ENCODE results near the gene FER. TPM values are rescaled to one million over a fixed set of nuclear protein-coding genes. Genes with fewer than 3 reads are reported as not detected.

The FER gene
- total and polyA plus RNA-seq, 10 of the 15 experiments (the other 5 are each of a cell fraction or from before 2014, with no cell fraction given), result 4.4 to 19.1 (median 9.6) TPM

DNA sequence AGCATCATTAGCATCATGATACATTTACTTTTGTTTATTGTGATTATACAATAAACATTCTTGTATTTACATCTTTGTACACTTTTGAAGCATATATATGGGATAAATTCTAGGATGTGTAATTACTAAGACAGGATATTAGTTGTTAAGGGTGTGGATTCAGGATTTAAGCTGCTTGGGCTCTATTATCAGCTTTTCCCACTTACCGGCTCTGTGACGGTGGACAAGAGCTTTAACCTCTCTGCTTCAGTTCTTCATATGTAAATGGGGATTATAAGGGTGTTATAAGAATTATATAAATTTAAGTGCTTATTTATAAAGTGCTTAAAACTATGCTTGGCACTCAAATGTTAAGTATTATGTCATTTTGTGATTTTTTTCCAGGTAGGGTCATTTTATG lies 131.1 kb downstream of the FER start:
- FAIRE-seq, result no peak
- Histone ChIP-seq H3K4me2 (ENCODE audit: control insufficient read depth, insufficient read depth) (no peak overlapping the region), H3K9me3 (replicated peaks; ENCODE audit: control insufficient read depth, insufficient read depth, low read length) (peaks cover 3% of the 10 kb centered on the region; the same call in 1 of the 3 replicates), H3K4me3 (no peak overlapping the region), H3K79me2 (ENCODE audit: control insufficient read depth, insufficient read depth, low read length) (no peaks in the 10 kb centered on the region), H2AFZ (ENCODE audit: control insufficient read depth, low read depth, low read length) (no peak overlapping the region), H3K27ac (ENCODE audit: control insufficient read depth, insufficient read depth) (no peak overlapping the region), H4K20me1 (ENCODE audit: control insufficient read depth, insufficient read depth) (no peaks in the 10 kb centered on the region), H3K4me1 (ENCODE audit: control insufficient read depth, insufficient read depth, low read length) (no peaks in the 10 kb centered on the region), H3K9ac (ENCODE audit: control insufficient read depth, insufficient read depth, low read length) (no peak overlapping the region), H3K27me3 (replicated peaks in 1 of 2; ENCODE audit: control insufficient read depth in 2 of 2, insufficient read depth in 2 of 2, low read length in 1 of 2) (no peaks in the 10 kb centered on the region), H3K36me3 (ENCODE audit: control insufficient read depth in 2 of 2, insufficient read depth in 2 of 2, low read length in 1 of 2) (no peaks in the 10 kb centered on the region)
- in situ Hi-C loops (cut with MboI) (no loop called here), intact Hi-C loops (cut with micrococcal nuclease; ENCODE audit: unreplicated experiment) (no loop called here)
- no peak for ATAC-seq
- DNase-seq (ENCODE audit: low read depth, low spot score), result no peak
- CTCF ChIA-PET, result no interaction called here
- RAD21 ChIA-PET (ENCODE audit: unreplicated experiment), result interaction anchor here (1.0 kb wide), 1 partner anchor 183 kb away, joined by 3 read pairs; no protein-coding TSS in a partner anchor
- POLR2A ChIA-PET, result no interaction called here
- no TSS peak for BruUV-seq (replicated peaks)
- WGBS (ENCODE audit: insufficient coverage, insufficient replicate concordance, low lambda C conversion rate, missing lambda C conversion rate), result 97% methylated on average over 2 of the region's 2 CpGs
- SMC1A ChIA-PET (ENCODE audit: uncharacterized antibody, unreplicated experiment), result no interaction called here
- TF ChIP-seq, protein P1, sequence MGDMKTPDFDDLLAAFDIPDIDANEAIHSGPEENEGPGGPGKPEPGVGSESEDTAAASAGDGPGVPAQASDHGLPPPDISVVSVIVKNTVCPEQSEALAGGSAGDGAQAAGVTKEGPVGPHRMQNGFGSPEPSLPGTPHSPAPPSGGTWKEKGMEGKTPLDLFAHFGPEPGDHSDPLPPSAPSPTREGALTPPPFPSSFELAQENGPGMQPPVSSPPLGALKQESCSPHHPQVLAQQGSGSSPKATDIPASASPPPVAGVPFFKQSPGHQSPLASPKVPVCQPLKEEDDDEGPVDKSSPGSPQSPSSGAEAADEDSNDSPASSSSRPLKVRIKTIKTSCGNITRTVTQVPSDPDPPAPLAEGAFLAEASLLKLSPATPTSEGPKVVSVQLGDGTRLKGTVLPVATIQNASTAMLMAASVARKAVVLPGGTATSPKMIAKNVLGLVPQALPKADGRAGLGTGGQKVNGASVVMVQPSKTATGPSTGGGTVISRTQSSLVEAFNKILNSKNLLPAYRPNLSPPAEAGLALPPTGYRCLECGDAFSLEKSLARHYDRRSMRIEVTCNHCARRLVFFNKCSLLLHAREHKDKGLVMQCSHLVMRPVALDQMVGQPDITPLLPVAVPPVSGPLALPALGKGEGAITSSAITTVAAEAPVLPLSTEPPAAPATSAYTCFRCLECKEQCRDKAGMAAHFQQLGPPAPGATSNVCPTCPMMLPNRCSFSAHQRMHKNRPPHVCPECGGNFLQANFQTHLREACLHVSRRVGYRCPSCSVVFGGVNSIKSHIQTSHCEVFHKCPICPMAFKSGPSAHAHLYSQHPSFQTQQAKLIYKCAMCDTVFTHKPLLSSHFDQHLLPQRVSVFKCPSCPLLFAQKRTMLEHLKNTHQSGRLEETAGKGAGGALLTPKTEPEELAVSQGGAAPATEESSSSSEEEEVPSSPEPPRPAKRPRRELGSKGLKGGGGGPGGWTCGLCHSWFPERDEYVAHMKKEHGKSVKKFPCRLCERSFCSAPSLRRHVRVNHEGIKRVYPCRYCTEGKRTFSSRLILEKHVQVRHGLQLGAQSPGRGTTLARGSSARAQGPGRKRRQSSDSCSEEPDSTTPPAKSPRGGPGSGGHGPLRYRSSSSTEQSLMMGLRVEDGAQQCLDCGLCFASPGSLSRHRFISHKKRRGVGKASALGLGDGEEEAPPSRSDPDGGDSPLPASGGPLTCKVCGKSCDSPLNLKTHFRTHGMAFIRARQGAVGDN (IDR thresholded peaks at IDR 0.05), result no peak
- TF ChIP-seq SIX5 (IDR thresholded peaks at IDR 0.05; ENCODE audit: low read depth, low read length, severe bottlenecking) (no peak), POLR2A (IDR thresholded peaks at IDR 0.05; ENCODE audit: low read depth, low read length) (no peak), ZNF384 (IDR thresholded peaks at IDR 0.05; ENCODE audit: borderline replicate concordance, low read depth, low read length) (no peak), IKZF2 (IDR thresholded peaks at IDR 0.05) (no peak), ZBTB4 (CRISPR knock-in tag; IDR thresholded peaks at IDR 0.05) (no peak), SREBF1 (IDR thresholded peaks at IDR 0.05; ENCODE audit: low read length) (no peak), PKNOX1 (IDR thresholded peaks at IDR 0.05) (no peak), MEF2B (IDR thresholded peaks at IDR 0.05; ENCODE audit: partially characterized antibody, poor library complexity, severe bottlenecking) (no peak), EGR1 (IDR thresholded peaks at IDR 0.05; ENCODE audit: borderline replicate concordance in 1 of 2, low read depth in 2 of 2, low read length in 2 of 2) (no peak)
- TF ChIP-seq, protein P2, sequence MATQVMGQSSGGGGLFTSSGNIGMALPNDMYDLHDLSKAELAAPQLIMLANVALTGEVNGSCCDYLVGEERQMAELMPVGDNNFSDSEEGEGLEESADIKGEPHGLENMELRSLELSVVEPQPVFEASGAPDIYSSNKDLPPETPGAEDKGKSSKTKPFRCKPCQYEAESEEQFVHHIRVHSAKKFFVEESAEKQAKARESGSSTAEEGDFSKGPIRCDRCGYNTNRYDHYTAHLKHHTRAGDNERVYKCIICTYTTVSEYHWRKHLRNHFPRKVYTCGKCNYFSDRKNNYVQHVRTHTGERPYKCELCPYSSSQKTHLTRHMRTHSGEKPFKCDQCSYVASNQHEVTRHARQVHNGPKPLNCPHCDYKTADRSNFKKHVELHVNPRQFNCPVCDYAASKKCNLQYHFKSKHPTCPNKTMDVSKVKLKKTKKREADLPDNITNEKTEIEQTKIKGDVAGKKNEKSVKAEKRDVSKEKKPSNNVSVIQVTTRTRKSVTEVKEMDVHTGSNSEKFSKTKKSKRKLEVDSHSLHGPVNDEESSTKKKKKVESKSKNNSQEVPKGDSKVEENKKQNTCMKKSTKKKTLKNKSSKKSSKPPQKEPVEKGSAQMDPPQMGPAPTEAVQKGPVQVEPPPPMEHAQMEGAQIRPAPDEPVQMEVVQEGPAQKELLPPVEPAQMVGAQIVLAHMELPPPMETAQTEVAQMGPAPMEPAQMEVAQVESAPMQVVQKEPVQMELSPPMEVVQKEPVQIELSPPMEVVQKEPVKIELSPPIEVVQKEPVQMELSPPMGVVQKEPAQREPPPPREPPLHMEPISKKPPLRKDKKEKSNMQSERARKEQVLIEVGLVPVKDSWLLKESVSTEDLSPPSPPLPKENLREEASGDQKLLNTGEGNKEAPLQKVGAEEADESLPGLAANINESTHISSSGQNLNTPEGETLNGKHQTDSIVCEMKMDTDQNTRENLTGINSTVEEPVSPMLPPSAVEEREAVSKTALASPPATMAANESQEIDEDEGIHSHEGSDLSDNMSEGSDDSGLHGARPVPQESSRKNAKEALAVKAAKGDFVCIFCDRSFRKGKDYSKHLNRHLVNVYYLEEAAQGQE (IDR thresholded peaks at IDR 0.05; ENCODE audit: low read depth, low read length), result no peak
